ENCODE measurements around the gene SLIT1. TPM values are rescaled to one million over a fixed set of nuclear protein-coding genes. Genes with fewer than 3 reads are reported as not detected.

SLIT1 gene
- total and polyA plus RNA-seq, 2 of the 8 experiments (the other 6 are each of a cell fraction or from before 2014, with no cell fraction given), result 0.70 to 0.88 TPM

- no peak for TF ChIP-seq CHD7 (IDR thresholded peaks at IDR 0.05; ENCODE audit: insufficient replicate concordance, low read length)
Observed at GRCh38 chr10:97116462-97117162, 69.1 kb downstream of the SLIT1 start (continued).

Data from H1 (cell line).